Calu3 (cell line): ENCODE data around the gene SLC35D3. TPM values are rescaled to one million over a fixed set of nuclear protein-coding genes. Genes with fewer than 3 reads are reported as not detected.

Experiments used
- total RNA-seq: library from RNA; stranded (reverse); gene quantifications from 2 replicates; pipeline ENCODE4 v1.2.3, GENCODE V29; 2022

SLC35D3 gene
- total RNA-seq, 1 experiment from 2014 or later, result not detected

Other genes starting within 250 kb of the SLC35D3 start
- gene MAP3K5, start 129.8 kb upstream of the SLC35D3 start, total RNA-seq, result 15.3 and 15.8 TPM in 2 replicates
- gene PEX7, start 99.7 kb upstream of the SLC35D3 start, total RNA-seq, result 3.9 and 5.1 TPM in 2 replicates
- gene IL20RA, start 122.7 kb downstream of the SLC35D3 start, total RNA-seq, result 2.4 and 3.1 TPM in 2 replicates